HG03432 (cell line): ENCODE results near the gene AGTPBP1.

Source experiments
- ATAC-seq: cut with Tn5 transposase; IDR thresholded peaks from one replicate; pipeline ENCODE4 v1.9.1; 2021; ENCODE audit warnings: mild to moderate bottlenecking, moderate library complexity; ENCODE audit not compliant: unreplicated experiment

AGTPBP1 gene

GRCh38 chr9:85547599-85547998, 194.2 kb downstream of the AGTPBP1 start:
- no peak for ATAC-seq

- ATAC-seq = no peak
Observed at GRCh38 chr9:85543196-85543595, 198.6 kb downstream of the AGTPBP1 start.

GRCh38 chr9:85541876-85542275, 199.9 kb downstream of the AGTPBP1 start:
- no peak for ATAC-seq

GRCh38 chr9:85536514-85536913, 205.2 kb downstream of the AGTPBP1 start:
- ATAC-seq = no peak

GRCh38 chr9:85536076-85536475, 205.7 kb downstream of the AGTPBP1 start:
- ATAC-seq = no peak

GRCh38 chr9:85534340-85534739, 207.4 kb downstream of the AGTPBP1 start:
- ATAC-seq = no peak

- no peak for ATAC-seq
Observed at GRCh38 chr9:85533538-85533937, 208.2 kb downstream of the AGTPBP1 start.

GRCh38 chr9:85530721-85531120, 211.0 kb downstream of the AGTPBP1 start:
- no peak for ATAC-seq

GRCh38 chr9:85528607-85529006, 213.1 kb downstream of the AGTPBP1 start:
- no peak for ATAC-seq

- ATAC-seq = no peak
Observed at GRCh38 chr9:85528142-85528541, 213.6 kb downstream of the AGTPBP1 start.

- no peak for ATAC-seq
Observed at GRCh38 chr9:85527331-85528020, 214.3 kb downstream of the AGTPBP1 start.

GRCh38 chr9:85524531-85524930, 217.2 kb downstream of the AGTPBP1 start:
- ATAC-seq = no peak

GRCh38 chr9:85523202-85523601, 218.6 kb downstream of the AGTPBP1 start:
- ATAC-seq = no peak

GRCh38 chr9:85522459-85523092, 219.2 kb downstream of the AGTPBP1 start:
- ATAC-seq = peak; percentile 61

- no peak for ATAC-seq
Observed at GRCh38 chr9:85521371-85522197, 220.2 kb downstream of the AGTPBP1 start.

- ATAC-seq = no peak
Observed at GRCh38 chr9:85516976-85517637, 224.6 kb downstream of the AGTPBP1 start.

GRCh38 chr9:85516455-85516854, 225.3 kb downstream of the AGTPBP1 start:
- no peak for ATAC-seq

- no peak for ATAC-seq
Observed at GRCh38 chr9:85515021-85515420, 226.7 kb downstream of the AGTPBP1 start.

GRCh38 chr9:85514256-85514655, 227.5 kb downstream of the AGTPBP1 start:
- ATAC-seq = no peak

GRCh38 chr9:85511746-85512145, 230.0 kb downstream of the AGTPBP1 start:
- ATAC-seq = no peak

- ATAC-seq = no peak
Observed at GRCh38 chr9:85510830-85511504, 230.8 kb downstream of the AGTPBP1 start.
